Endometrium (tissue), 2 donors: Measurements from ENCODE around the gene GAMT.

Source experiments
- FAIRE-seq: peaks from 2 replicates; lab custom pipeline; 2012; peaks lifted over from hg19 to GRCh38; lab: Jason Lieb, UNC
- donor health status: control.
- donor health status: control.

The GAMT gene

GRCh38 chr19:1384085-1384462, 17.3 kb downstream of the GAMT start:
- no peak for FAIRE-seq

GRCh38 chr19:1383312-1384084, 17.8 kb downstream of the GAMT start, which contains the start of gene NDUFS7:
NDUFS7 (plus strand) TSS chr19:1383907; CDS start chr19:1383927, 20 bp downstream.
- no peak for FAIRE-seq

GRCh38 chr19:1383017-1383311, 18.4 kb downstream of the GAMT start:
- FAIRE-seq: no peak

- no peak for FAIRE-seq
These were observed 19.1 kb downstream of the GAMT start for GRCh38 chr19:1382250-1382649.

GRCh38 chr19:1379961-1380489, 21.3 kb downstream of the GAMT start:
- FAIRE-seq: no peak

GRCh38 chr19:1379126-1379905, 22.0 kb downstream of the GAMT start:
- no peak for FAIRE-seq

GRCh38 chr19:1377965-1378785, 23.2 kb downstream of the GAMT start:
- FAIRE-seq: no peak

- no peak for FAIRE-seq
These were observed 24.0 kb downstream of the GAMT start for GRCh38 chr19:1377176-1377964.

- no peak for FAIRE-seq
These were observed 24.9 kb downstream of the GAMT start for GRCh38 chr19:1376415-1376805.

GRCh38 chr19:1374250-1374577, 27.1 kb downstream of the GAMT start:
- no peak for FAIRE-seq

GRCh38 chr19:1373534-1374249, 27.6 kb downstream of the GAMT start:
- no peak for FAIRE-seq

- no peak for FAIRE-seq
These were observed 28.3 kb downstream of the GAMT start for GRCh38 chr19:1373042-1373533.

GRCh38 chr19:1370579-1371361, 30.6 kb downstream of the GAMT start:
- no peak for FAIRE-seq

- no peak for FAIRE-seq
These were observed 32.0 kb downstream of the GAMT start for GRCh38 chr19:1369214-1369805.

- FAIRE-seq: no peak
These were observed 34.2 kb downstream of the GAMT start for GRCh38 chr19:1366899-1367870.

- FAIRE-seq: no peak
These were observed 35.0 kb downstream of the GAMT start for GRCh38 chr19:1366296-1366695.

GRCh38 chr19:1365319-1366269, 35.7 kb downstream of the GAMT start:
- no peak for FAIRE-seq
